SK-N-SH (cell line): ENCODE data around the gene CLEC16A. TPM values are rescaled to one million over a fixed set of nuclear protein-coding genes. Genes with fewer than 3 reads are reported as not detected.

Experiments used
- CTCF ChIA-PET: fragments of 300-600, 350-600 bp; formaldehyde crosslinking; extraction: SDS; loops from one replicate; lab custom pipeline; 2021; lab: Yijun Ruan, JAX
- POLR2A ChIA-PET: fragments of 350-600 bp; sonication (Branson Sonifier 250); formaldehyde crosslinking; extraction: SDS; loops from one replicate; lab custom pipeline; 2020; ENCODE audit warnings: antibody characterized with exemption, inconsistent platforms; lab: Yijun Ruan, JAX
- DNase-seq: peaks from one replicate; pipeline ENCODE4 v3.0.0; 2012
- H2AFZ ChIP-seq: fragments of 200-600 bp; sonication (generic); 2 replicates; pipeline ENCODE4 v1.8.1; 2016; ENCODE audit warnings: antibody characterized with exemption, mild to moderate bottlenecking, low read depth
- H3F3A ChIP-seq: fragments of 200-600 bp; sonication (generic); replicated peaks from 2 replicates; pipeline ENCODE3; 2016; ENCODE audit warnings: antibody characterized with exemption, mild to moderate bottlenecking; ENCODE audit not compliant: insufficient read depth
- H3K27ac ChIP-seq, 2 experiments: fragments of 200-500 bp in 1 of 2; fragments of 200-600 bp in 1 of 2; sonication (Bioruptor generic) in 1 of 2; sonication (generic), shearing (Covaris generic) in 1 of 2; 2 replicates each; pipeline versions ENCODE4 v1.5.1 to v1.6.1; 2014 to 2016; ENCODE audit warnings: low read depth in 2 of 2, inconsistent platforms in 1 of 2, low read length in 1 of 2, mild to moderate bottlenecking in 1 of 2, mixed read lengths in 1 of 2
- H3K27me3 ChIP-seq: fragments of 200-600 bp; sonication (generic), shearing (Covaris generic); 2 replicates; pipeline ENCODE4 v1.6.1; 2016; ENCODE audit warnings: mixed run types; ENCODE audit not compliant: insufficient read depth
- H3K36me3 ChIP-seq, 2 experiments: fragments of 200-500 bp in 1 of 2; fragments of 200-600 bp in 1 of 2; sonication (Bioruptor generic) in 1 of 2; sonication (generic) in 1 of 2; replicated peaks in 1 of 2; 2 replicates each; pipeline versions ENCODE3 to v1.5.1; 2014 to 2016; ENCODE audit warnings: low read length in 1 of 2, mild to moderate bottlenecking in 1 of 2; ENCODE audit not compliant: insufficient read depth in 2 of 2, control insufficient read depth in 1 of 2
- H3K4me1 ChIP-seq, 2 experiments: fragments of 200-500 bp in 1 of 2; fragments of 200-600 bp in 1 of 2; sonication (Bioruptor generic) in 1 of 2; sonication (generic), shearing (Covaris generic) in 1 of 2; 2 replicates each; pipeline versions ENCODE4 v1.5.1 to v1.6.1; 2014 to 2016; ENCODE audit warnings: low read depth in 1 of 2, low read length in 1 of 2, mixed run types in 1 of 2; ENCODE audit not compliant: insufficient read depth in 2 of 2, control insufficient read depth in 1 of 2
- H3K4me2 ChIP-seq: fragments of 200-600 bp; sonication (generic), shearing (Covaris generic); 2 replicates; pipeline ENCODE4 v1.6.1; 2017; ENCODE audit warnings: mixed run types
- H3K4me3 ChIP-seq, 2 experiments: fragments of 200-500 bp in 1 of 2; fragments of 200-600 bp in 1 of 2; sonication (Bioruptor generic) in 1 of 2; sonication (generic), shearing (Covaris generic) in 1 of 2; 2 replicates each; pipeline versions ENCODE4 v1.5.1 to v1.8.1; 2014 to 2016; ENCODE audit warnings: low read depth in 2 of 2, inconsistent platforms in 1 of 2, low read length in 1 of 2, mild to moderate bottlenecking in 1 of 2, mixed read lengths in 1 of 2, moderate library complexity in 1 of 2
- H3K79me2 ChIP-seq: fragments of 200-600 bp; sonication (generic); 2 replicates; pipeline ENCODE4 v1.8.1; 2017; ENCODE audit warnings: mild to moderate bottlenecking; ENCODE audit not compliant: insufficient read depth
- H3K9ac ChIP-seq: fragments of 200-600 bp; sonication (generic); 2 replicates; pipeline ENCODE4 v1.6.1; 2017; ENCODE audit warnings: mixed run types
- H3K9me2 ChIP-seq: fragments of 200-600 bp; sonication (generic); 2 replicates; pipeline ENCODE4 v1.6.1; 2017; ENCODE audit warnings: mixed run types
- H3K9me3 ChIP-seq: fragments of 200-600 bp; sonication (generic); 2 replicates; pipeline ENCODE4 v1.6.1; 2017; ENCODE audit warnings: mixed run types, mild to moderate bottlenecking, moderate library complexity
- H4K20me1 ChIP-seq: fragments of 200-600 bp; sonication (generic); 2 replicates; pipeline ENCODE4 v1.6.1; 2017; ENCODE audit warnings: mild to moderate bottlenecking, mixed run types; ENCODE audit not compliant: insufficient read depth
- CHD2 ChIP-seq: fragments of 150-350 bp; IDR thresholded peaks from 2 replicates; pipeline ENCODE4 v1.6.1; 2018; ENCODE audit warnings: low read length; ENCODE audit not compliant: partially characterized antibody
- EZH2phosphoT487 ChIP-seq: fragments of 200-600 bp; sonication (generic); IDR thresholded peaks from 2 replicates; pipeline ENCODE4 v1.6.1; 2017; ENCODE audit warnings: low read depth, mixed run types, mild to moderate bottlenecking, antibody characterized with exemption, moderate library complexity, borderline replicate concordance
- FOSL2 ChIP-seq: IDR thresholded peaks from 2 replicates; pipeline ENCODE4 v1.4.0; 2012; ENCODE audit warnings: low read depth, mild to moderate bottlenecking, moderate library complexity, borderline replicate concordance
- FOXJ3 ChIP-seq: sonication (generic); formaldehyde crosslinking; IDR thresholded peaks from 2 replicates; pipeline ENCODE4 v1.5.1; 2020; ENCODE audit warnings: mild to moderate bottlenecking, missing genetic modification reagents
- FOXM1 ChIP-seq: IDR thresholded peaks from 2 replicates; pipeline ENCODE4 v1.4.0; 2012; ENCODE audit warnings: low read depth, mild to moderate bottlenecking
- IRF3 ChIP-seq: fragments of 150-350 bp; IDR thresholded peaks from 2 replicates; pipeline ENCODE4 v1.6.1; 2016; ENCODE audit warnings: mild to moderate bottlenecking, low read depth, low read length
- JUND ChIP-seq: IDR thresholded peaks from 2 replicates; pipeline ENCODE4 v1.4.0; 2012
- MAX ChIP-seq: IDR thresholded peaks from 2 replicates; pipeline ENCODE4 v1.4.0; 2012; ENCODE audit warnings: low read depth
- MXI1 ChIP-seq: IDR thresholded peaks from 2 replicates; pipeline ENCODE4 v1.6.1; 2012; ENCODE audit warnings: mild to moderate bottlenecking, low read depth, low read length, improper control_type of control experiment
- NFIC ChIP-seq: IDR thresholded peaks from 2 replicates; pipeline ENCODE4 v1.4.0; 2012; ENCODE audit warnings: borderline replicate concordance
- NRF1 ChIP-seq: IDR thresholded peaks from 2 replicates; pipeline ENCODE4 v1.6.1; 2012; ENCODE audit warnings: low read depth, mild to moderate bottlenecking, low read length
- PBX3 ChIP-seq: IDR thresholded peaks from 2 replicates; pipeline ENCODE4; 2012
- REST ChIP-seq: IDR thresholded peaks from 2 replicates; pipeline ENCODE4 v1.6.1; 2012; ENCODE audit warnings: mild to moderate bottlenecking, low read depth, low read length, moderate library complexity
- RFX5 ChIP-seq: IDR thresholded peaks from 2 replicates; pipeline ENCODE4 v1.6.1; 2012; ENCODE audit warnings: mild to moderate bottlenecking, improper control_type of control experiment, low read length
- RXRA ChIP-seq: IDR thresholded peaks from 2 replicates; pipeline ENCODE4 v1.4.0; 2012; ENCODE audit warnings: low read depth, mild to moderate bottlenecking, borderline replicate concordance
- SMC3 ChIP-seq: IDR thresholded peaks from 2 replicates; pipeline ENCODE4 v1.6.1; 2012; ENCODE audit warnings: low read depth, low read length, improper control_type of control experiment
- TCF12 ChIP-seq: IDR thresholded peaks from 2 replicates; pipeline ENCODE4 v1.4.0; 2012
- USF2 ChIP-seq: fragments of 150-350 bp; IDR thresholded peaks from 2 replicates; pipeline ENCODE4 v1.6.1; 2017; ENCODE audit warnings: antibody characterized with exemption, low read length, low read depth, borderline replicate concordance
- WGBS: methylation state at CpG from one replicate; pipeline ENCODE4 v1.1.6; 2017; ENCODE audit warnings: low lambda C conversion rate; 5-methylcytosine and 5-hydroxymethylcytosine counted together
- polyA plus RNA-seq, 3 experiments: library from polyadenylated mRNA; depleted of rRNA; stranded (reverse); fragments of >200 nt; gene quantifications; 2 replicates each; pipeline ENCODE4 v1.2.3, GENCODE V29; 2012

The CLEC16A gene
- polyA plus RNA-seq, 1 of the 3 experiments (the other 2 are of a cell fraction): 13.7 TPM

GRCh38 chr16:11165349-11165748 lies 221.0 kb downstream of the CLEC16A start:
- TF ChIP-seq RXRA (no peak), IRF3 (no peak), FOXM1 (no peak), SMC3 (no peak), NRF1 (no peak), NFIC (no peak), TCF12 (no peak), FOXJ3 (no peak), FOSL2 (no peak), JUND (no peak), EZH2phosphoT487 (no peak), MAX (no peak), PBX3 (no peak), USF2 (no peak), RFX5 (no peak), MXI1 (no peak), CHD2 (no peak), REST (no peak)
- DNase-seq: no peak
- H3K79me2 ChIP-seq: no peaks in the 10 kb centered on the region
- ChIA-PET POLR2A (interaction anchor here (0.6 kb wide), 1 partner anchor 684 kb away, joined by 4 read pairs; no protein-coding TSS in a partner anchor), CTCF (interaction anchor here (0.9 kb wide), 1 partner anchor 90 kb away, joined by 3 read pairs; no protein-coding TSS in a partner anchor)
- peaks cover 3 to 12% of the 10 kb centered on the region in 2 experiments for H3K36me3 ChIP-seq
- H3K9ac ChIP-seq: no peak overlapping the region
- 95% methylated on average over 4 of the region's 4 CpGs for WGBS
- no peaks in the 10 kb centered on the region for H3K9me2 ChIP-seq
- H3K27me3 ChIP-seq: no peaks in the 10 kb centered on the region
- peaks cover 15% of the 10 kb centered on the region in 2 experiments; a peak in 3 of 4 replicates for H3K4me1 ChIP-seq
- H3F3A ChIP-seq: no peaks in the 10 kb centered on the region
- no peak overlapping the region for H2AFZ ChIP-seq
- H3K4me2 ChIP-seq: no peak overlapping the region
- no peaks in the 10 kb centered on the region for H4K20me1 ChIP-seq
- no peaks in the 10 kb centered on the region for H3K9me3 ChIP-seq
- H3K4me3 ChIP-seq: no peak overlapping the region
- no peak overlapping the region for H3K27ac ChIP-seq
